Erythroblast (primary cell): ENCODE measurements around the gene MEP1A.

Experiments used
- GATA1 ChIP-seq: IDR thresholded peaks from 2 replicates; pipeline ENCODE4 v1.6.1; 2011; ENCODE audit warnings: low read depth, mild to moderate bottlenecking, control low read depth, low read length, moderate library complexity
- POLR2A ChIP-seq: IDR thresholded peaks from 2 replicates; pipeline ENCODE4 v1.6.1; 2011; ENCODE audit warnings: mild to moderate bottlenecking, low read length

DNA sequence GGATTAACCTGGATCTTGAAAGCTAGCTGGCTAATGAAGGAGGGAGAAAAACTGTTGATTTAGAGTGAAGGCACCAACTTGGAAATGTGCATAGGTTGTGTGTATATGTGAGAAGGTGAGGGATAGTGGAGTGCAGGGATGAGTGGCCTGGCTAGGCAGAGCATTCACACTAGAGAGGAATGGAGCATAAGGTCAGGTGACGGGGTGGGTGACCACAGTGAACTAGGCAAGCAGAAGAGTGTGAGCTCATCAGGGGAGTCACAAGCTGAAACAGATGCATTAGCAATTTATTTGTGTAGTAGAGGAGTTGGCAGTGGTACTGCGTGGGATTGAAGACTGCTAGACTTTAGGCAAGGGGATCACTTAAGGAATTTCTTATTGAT lies 36.0 kb upstream of the MEP1A start:
- TF ChIP-seq POLR2A (no peak), GATA1 (no peak)
